GM18951 (cell line): ENCODE data around the gene C5orf58.

ENCODE experiments used
- POLR2A ChIP-seq: IDR thresholded peaks from 4 replicates; pipeline ENCODE4 v1.6.1; 2011; ENCODE audit warnings: mild to moderate bottlenecking; ENCODE audit not compliant: insufficient read length, insufficient read depth; ENCODE audit errors: extremely low read depth
- in situ Hi-C: fragments of 300-500 bp; cut with MboI; formaldehyde crosslinking; loops from one replicate; pipeline ENCODE4 v1.12.0; 2022; ENCODE audit warnings: low sequenced_read_pairs, mixed read lengths, inconsistent platforms; ENCODE audit not compliant: unreplicated experiment

The C5orf58 gene

GRCh38 chr5:170283296-170283695, 50.5 kb downstream of the C5orf58 start:
- no peak for TF ChIP-seq POLR2A
- in situ Hi-C loops: no loop called here

GRCh38 chr5:170284231-170284630, 51.4 kb downstream of the C5orf58 start:
- TF ChIP-seq POLR2A: no peak
- in situ Hi-C loops: no loop called here

- in situ Hi-C loops: no loop called here
- TF ChIP-seq POLR2A: no peak
Observed at GRCh38 chr5:170285181-170285580, 52.4 kb downstream of the C5orf58 start.

- in situ Hi-C loops: no loop called here
- no peak for TF ChIP-seq POLR2A
Observed at GRCh38 chr5:170286386-170286925, 53.7 kb downstream of the C5orf58 start.

- in situ Hi-C loops: no loop called here
- TF ChIP-seq POLR2A: no peak
Observed at GRCh38 chr5:170287532-170287931, 54.7 kb downstream of the C5orf58 start.

GRCh38 chr5:170288151-170288550, 55.4 kb downstream of the C5orf58 start:
- TF ChIP-seq POLR2A: no peak
- in situ Hi-C loops: no loop called here

GRCh38 chr5:170288551-170288950, 55.8 kb downstream of the C5orf58 start:
- TF ChIP-seq POLR2A: no peak
- in situ Hi-C loops: no loop called here

- no peak for TF ChIP-seq POLR2A
- in situ Hi-C loops: no loop called here
Observed at GRCh38 chr5:170289121-170289520, 56.3 kb downstream of the C5orf58 start.

GRCh38 chr5:170289764-170290163, 57.0 kb downstream of the C5orf58 start:
- TF ChIP-seq POLR2A: no peak

GRCh38 chr5:170290498-170290897, 57.7 kb downstream of the C5orf58 start:
- TF ChIP-seq POLR2A: no peak
- in situ Hi-C loops: no loop called here

More at GRCh38 chr5:170289764-170290163, 57.0 kb downstream of the C5orf58 start:
- in situ Hi-C loops: no loop called here

GRCh38 chr5:170292179-170293104, 59.7 kb downstream of the C5orf58 start:
- no peak for TF ChIP-seq POLR2A
- in situ Hi-C loops: no loop called here

GRCh38 chr5:170293273-170293672, 60.5 kb downstream of the C5orf58 start:
- in situ Hi-C loops: no loop called here
- TF ChIP-seq POLR2A: no peak

GRCh38 chr5:170294057-170294456, 61.3 kb downstream of the C5orf58 start:
- in situ Hi-C loops: no loop called here
- TF ChIP-seq POLR2A: no peak

GRCh38 chr5:170294556-170294955, 61.8 kb downstream of the C5orf58 start:
- in situ Hi-C loops: no loop called here
- no peak for TF ChIP-seq POLR2A
